Ishikawa (cell line): ENCODE measurements around the gene PRDM16.

Experiments used
- CREB1 ChIP-seq: IDR thresholded peaks from 2 replicates; pipeline ENCODE4 v1.6.1; 2012; ENCODE audit warnings: low read depth
- EGR1 ChIP-seq: IDR thresholded peaks from 2 replicates; pipeline ENCODE4 v1.6.1; 2012
- EP300 ChIP-seq: IDR thresholded peaks from 2 replicates; pipeline ENCODE4 v1.6.1; 2012; ENCODE audit warnings: borderline replicate concordance
- FOXM1 ChIP-seq: IDR thresholded peaks from 2 replicates; pipeline ENCODE4 v1.6.1; 2012; ENCODE audit warnings: low read depth, borderline replicate concordance
- NFIC ChIP-seq: IDR thresholded peaks from 2 replicates; pipeline ENCODE4 v1.6.1; 2012
- RAD21 ChIP-seq: IDR thresholded peaks from 2 replicates; pipeline ENCODE4 v1.6.1; 2012; ENCODE audit warnings: low read depth
- TAF1 ChIP-seq: IDR thresholded peaks from 2 replicates; pipeline ENCODE4 v1.6.1; 2012; ENCODE audit warnings: low read depth, mild to moderate bottlenecking
- TCF12 ChIP-seq: IDR thresholded peaks from 2 replicates; pipeline ENCODE4 v1.6.1; 2012; ENCODE audit warnings: low read depth
- TEAD4 ChIP-seq: IDR thresholded peaks from 2 replicates; pipeline ENCODE4 v1.6.1; 2012
- YY1 ChIP-seq: IDR thresholded peaks from 2 replicates; pipeline ENCODE4 v1.6.1; 2012; ENCODE audit warnings: low read depth
- ZBTB7A ChIP-seq: IDR thresholded peaks from 2 replicates; pipeline ENCODE4 v1.6.1; 2012; ENCODE audit warnings: low read depth
- TF ChIP-seq, protein P1 (sequence below): IDR thresholded peaks from 2 replicates; pipeline ENCODE4 v1.6.1; 2012
- TF ChIP-seq, protein P2 (sequence below): IDR thresholded peaks from 2 replicates; pipeline ENCODE4 v1.6.1; 2012; ENCODE audit warnings: low read depth, mild to moderate bottlenecking
- TF ChIP-seq, protein P3 (sequence below): IDR thresholded peaks from 2 replicates; pipeline ENCODE4 v1.6.1; 2012

DNA sequence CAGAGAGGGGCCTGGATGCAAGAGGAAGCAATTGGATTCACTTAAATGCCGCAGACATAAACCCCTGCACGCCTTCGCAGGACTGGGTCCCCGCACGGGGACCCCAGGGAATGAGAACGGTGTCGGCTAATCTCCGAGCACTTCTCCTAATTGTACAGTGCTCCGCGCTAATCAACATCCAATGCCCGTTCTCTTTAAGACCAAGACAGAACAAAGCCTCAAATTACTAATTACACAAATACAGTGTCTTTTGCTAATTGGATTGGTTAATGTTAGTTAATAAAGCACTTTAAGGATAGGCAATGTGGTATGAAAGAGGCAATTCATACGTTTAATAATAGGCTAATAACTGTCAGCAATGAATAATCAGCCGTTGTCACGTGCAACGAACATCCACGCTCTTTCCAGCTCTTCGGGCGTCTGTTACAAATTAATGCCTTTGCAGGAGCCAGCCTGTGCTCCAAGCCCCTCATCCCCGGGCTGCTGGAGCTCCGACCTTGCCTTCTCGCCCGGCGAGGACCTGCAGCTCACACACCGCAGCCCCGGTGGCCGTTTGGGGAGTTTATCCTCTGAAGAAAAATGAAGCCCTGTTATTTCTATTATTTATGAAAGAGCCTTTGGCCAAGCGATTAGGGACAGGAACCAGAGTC is 157.8 kb downstream of the PRDM16 start:
- TF ChIP-seq, protein P1, sequence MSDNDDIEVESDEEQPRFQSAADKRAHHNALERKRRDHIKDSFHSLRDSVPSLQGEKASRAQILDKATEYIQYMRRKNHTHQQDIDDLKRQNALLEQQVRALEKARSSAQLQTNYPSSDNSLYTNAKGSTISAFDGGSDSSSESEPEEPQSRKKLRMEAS: no peak
- TF ChIP-seq TAF1 (no peak), EGR1 (no peak), TCF12 (no peak), EP300 (no peak), RAD21 (no peak), FOXM1 (no peak), CREB1 (no peak), YY1 (no peak), TEAD4 (no peak), NFIC (no peak), ZBTB7A (no peak)
- TF ChIP-seq, protein P2, sequence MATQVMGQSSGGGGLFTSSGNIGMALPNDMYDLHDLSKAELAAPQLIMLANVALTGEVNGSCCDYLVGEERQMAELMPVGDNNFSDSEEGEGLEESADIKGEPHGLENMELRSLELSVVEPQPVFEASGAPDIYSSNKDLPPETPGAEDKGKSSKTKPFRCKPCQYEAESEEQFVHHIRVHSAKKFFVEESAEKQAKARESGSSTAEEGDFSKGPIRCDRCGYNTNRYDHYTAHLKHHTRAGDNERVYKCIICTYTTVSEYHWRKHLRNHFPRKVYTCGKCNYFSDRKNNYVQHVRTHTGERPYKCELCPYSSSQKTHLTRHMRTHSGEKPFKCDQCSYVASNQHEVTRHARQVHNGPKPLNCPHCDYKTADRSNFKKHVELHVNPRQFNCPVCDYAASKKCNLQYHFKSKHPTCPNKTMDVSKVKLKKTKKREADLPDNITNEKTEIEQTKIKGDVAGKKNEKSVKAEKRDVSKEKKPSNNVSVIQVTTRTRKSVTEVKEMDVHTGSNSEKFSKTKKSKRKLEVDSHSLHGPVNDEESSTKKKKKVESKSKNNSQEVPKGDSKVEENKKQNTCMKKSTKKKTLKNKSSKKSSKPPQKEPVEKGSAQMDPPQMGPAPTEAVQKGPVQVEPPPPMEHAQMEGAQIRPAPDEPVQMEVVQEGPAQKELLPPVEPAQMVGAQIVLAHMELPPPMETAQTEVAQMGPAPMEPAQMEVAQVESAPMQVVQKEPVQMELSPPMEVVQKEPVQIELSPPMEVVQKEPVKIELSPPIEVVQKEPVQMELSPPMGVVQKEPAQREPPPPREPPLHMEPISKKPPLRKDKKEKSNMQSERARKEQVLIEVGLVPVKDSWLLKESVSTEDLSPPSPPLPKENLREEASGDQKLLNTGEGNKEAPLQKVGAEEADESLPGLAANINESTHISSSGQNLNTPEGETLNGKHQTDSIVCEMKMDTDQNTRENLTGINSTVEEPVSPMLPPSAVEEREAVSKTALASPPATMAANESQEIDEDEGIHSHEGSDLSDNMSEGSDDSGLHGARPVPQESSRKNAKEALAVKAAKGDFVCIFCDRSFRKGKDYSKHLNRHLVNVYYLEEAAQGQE: no peak
- TF ChIP-seq, protein P3, sequence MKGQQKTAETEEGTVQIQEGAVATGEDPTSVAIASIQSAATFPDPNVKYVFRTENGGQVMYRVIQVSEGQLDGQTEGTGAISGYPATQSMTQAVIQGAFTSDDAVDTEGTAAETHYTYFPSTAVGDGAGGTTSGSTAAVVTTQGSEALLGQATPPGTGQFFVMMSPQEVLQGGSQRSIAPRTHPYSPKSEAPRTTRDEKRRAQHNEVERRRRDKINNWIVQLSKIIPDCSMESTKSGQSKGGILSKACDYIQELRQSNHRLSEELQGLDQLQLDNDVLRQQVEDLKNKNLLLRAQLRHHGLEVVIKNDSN: no peak
